HEK293 (cell line): ENCODE results near the gene CNRIP1.
A peak's percentile ranks its signal among the peaks of the same experiment; 100 is the strongest.

Experiments used
- CTCF ChIA-PET: fragments of 350-600 bp; formaldehyde crosslinking; extraction: SDS; loops from one replicate; lab custom pipeline; 2021; ENCODE audit warnings: antibody characterized with exemption; lab: Yijun Ruan, JAX
- POLR2A ChIA-PET: fragments of 300-600 bp; formaldehyde crosslinking; extraction: SDS; loops from one replicate; lab custom pipeline; 2020; ENCODE audit warnings: antibody characterized with exemption, inconsistent platforms; lab: Yijun Ruan, JAX
- H3K27ac ChIP-seq: fragments of 200-500 bp; sonication (Bioruptor generic); 2 replicates; pipeline ENCODE4 v1.5.1; 2014; ENCODE audit warnings: low read depth, low read length, control low read depth, inconsistent platforms; ENCODE audit errors: extremely low read depth
- H3K36me3 ChIP-seq, 2 experiments: fragments of 200-500 bp in 1 of 2; sonication (Bioruptor generic) in 1 of 2; 1 replicate in 1 of 2; 2 replicates in 1 of 2; pipeline ENCODE4 v1.5.1; 2014 to 2017; ENCODE audit warnings: inconsistent platforms in 2 of 2, low read length in 2 of 2; ENCODE audit not compliant: control insufficient read depth in 2 of 2, insufficient read depth in 1 of 2
- H3K4me1 ChIP-seq: fragments of 200-500 bp; sonication (Bioruptor generic); 2 replicates; pipeline ENCODE4 v1.5.1; 2014; ENCODE audit warnings: mild to moderate bottlenecking, low read length, inconsistent platforms; ENCODE audit not compliant: control insufficient read depth, insufficient read depth
- H3K4me3 ChIP-seq: 2 replicates; pipeline ENCODE4 v1.5.1; 2011; ENCODE audit warnings: low read depth, mild to moderate bottlenecking, control low read depth, low read length, moderate library complexity
- H3K9me3 ChIP-seq: fragments of 200-500 bp; sonication (Bioruptor generic); 2 replicates; pipeline ENCODE4 v1.5.1; 2014; ENCODE audit warnings: low read depth, low read length, inconsistent platforms; ENCODE audit not compliant: control insufficient read depth, insufficient read depth
- BCL11B ChIP-seq: fragments of 450-650 bp; formaldehyde crosslinking; IDR thresholded peaks from 2 replicates; pipeline ENCODE4 v1.5.1; 2016; ENCODE audit warnings: low read depth, missing biosample characterization, missing genetic modification characterization
- EGR2 ChIP-seq: fragments of 450-650 bp; formaldehyde crosslinking; IDR thresholded peaks from 2 replicates; pipeline ENCODE4 v1.5.1; 2016; ENCODE audit warnings: low read depth, missing biosample characterization, missing genetic modification characterization
- FEZF1 ChIP-seq: fragments of 450-650 bp; formaldehyde crosslinking; IDR thresholded peaks from 2 replicates; pipeline ENCODE4 v1.5.1; 2016; ENCODE audit warnings: missing biosample characterization, missing genetic modification characterization
- GLIS2 ChIP-seq: fragments of 450-650 bp; formaldehyde crosslinking; IDR thresholded peaks from 2 replicates; pipeline ENCODE4 v1.5.1; 2016; ENCODE audit warnings: missing biosample characterization, missing genetic modification characterization
- IKZF3 ChIP-seq: fragments of 450-650 bp; IDR thresholded peaks from 2 replicates; pipeline ENCODE4 v1.5.0; 2018; ENCODE audit warnings: missing biosample characterization, mild to moderate bottlenecking, missing genetic modification characterization, moderate library complexity
- MYNN ChIP-seq: fragments of 450-650 bp; formaldehyde crosslinking; IDR thresholded peaks from 2 replicates; pipeline ENCODE4 v1.5.1; 2016; ENCODE audit warnings: missing biosample characterization, missing genetic modification characterization, borderline replicate concordance
- PRDM1 ChIP-seq: fragments of 450-650 bp; formaldehyde crosslinking; IDR thresholded peaks from 2 replicates; pipeline ENCODE4; 2016; ENCODE audit warnings: missing biosample characterization, missing genetic modification characterization
- SCRT2 ChIP-seq: fragments of 450-650 bp; formaldehyde crosslinking; IDR thresholded peaks from 2 replicates; pipeline ENCODE4 v1.5.1; 2016; ENCODE audit warnings: missing biosample characterization, missing genetic modification characterization
- ZBTB6 ChIP-seq: fragments of 450-650 bp; formaldehyde crosslinking; IDR thresholded peaks from 2 replicates; pipeline ENCODE4 v1.5.1; 2017; ENCODE audit warnings: missing biosample characterization, missing genetic modification characterization
- ZNF146 ChIP-seq: fragments of 450-650 bp; formaldehyde crosslinking; IDR thresholded peaks from 2 replicates; pipeline ENCODE4 v1.5.1; 2016; ENCODE audit warnings: missing biosample characterization, missing genetic modification characterization
- ZNF157 ChIP-seq: fragments of 450-650 bp; formaldehyde crosslinking; IDR thresholded peaks from 2 replicates; pipeline ENCODE4 v1.5.1; 2016; ENCODE audit warnings: missing biosample characterization, missing genetic modification characterization
- ZNF18 ChIP-seq: fragments of 450-650 bp; formaldehyde crosslinking; IDR thresholded peaks from 2 replicates; pipeline ENCODE4 v1.5.1; 2016; ENCODE audit warnings: missing biosample characterization, missing genetic modification characterization
- ZNF23 ChIP-seq: fragments of 450-650 bp; formaldehyde crosslinking; IDR thresholded peaks from 2 replicates; pipeline ENCODE4 v1.5.1; 2016; ENCODE audit warnings: missing biosample characterization, missing genetic modification characterization, borderline replicate concordance
- ZNF366 ChIP-seq: fragments of 450-650 bp; formaldehyde crosslinking; conservative IDR thresholded peaks from 2 replicates; pipeline ENCODE4 v1.5.1; 2016; ENCODE audit warnings: missing biosample characterization, missing genetic modification characterization
- ZNF473 ChIP-seq: fragments of 450-650 bp; formaldehyde crosslinking; IDR thresholded peaks from 2 replicates; pipeline ENCODE4 v1.5.1; 2017; ENCODE audit warnings: missing biosample characterization, missing genetic modification characterization
- ZNF510 ChIP-seq: fragments of 450-650 bp; formaldehyde crosslinking; IDR thresholded peaks from 2 replicates; pipeline ENCODE4 v1.5.1; 2018; ENCODE audit warnings: mild to moderate bottlenecking, missing genetic modification characterization, missing biosample characterization; ENCODE audit not compliant: insufficient replicate concordance
- ZNF654 ChIP-seq: fragments of 450-650 bp; formaldehyde crosslinking; IDR thresholded peaks from 2 replicates; pipeline ENCODE4 v1.5.1; 2016; ENCODE audit warnings: low read depth, missing biosample characterization, missing genetic modification characterization
- TF ChIP-seq, protein P1 (sequence below): fragments of 450-650 bp; formaldehyde crosslinking; IDR thresholded peaks from 2 replicates; pipeline ENCODE4 v1.5.1; 2016; ENCODE audit warnings: missing biosample characterization, missing genetic modification characterization

The CNRIP1 gene

DNA sequence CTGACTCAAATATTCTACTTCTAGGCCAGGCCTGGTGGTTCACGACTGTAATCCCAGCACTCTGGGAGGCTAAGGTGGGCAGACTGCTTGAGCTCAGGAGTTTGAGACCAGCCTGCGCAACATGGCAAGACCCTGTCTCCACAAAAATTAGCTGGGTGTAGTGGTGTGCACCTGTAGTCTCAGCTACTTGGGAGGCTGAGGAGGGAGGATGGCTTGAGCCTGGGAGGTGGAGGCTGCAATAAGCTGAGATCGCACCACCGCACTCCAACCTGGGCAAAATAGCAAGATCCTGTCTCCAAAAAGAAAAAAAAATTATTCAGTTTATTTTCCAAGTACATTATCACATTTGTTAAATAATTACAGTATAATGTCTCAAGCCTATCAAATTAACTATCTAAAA lies 74.7 kb downstream of the CNRIP1 start:
- Histone ChIP-seq H3K9me3 (no peaks in the 10 kb centered on the region), H3K36me3 (peaks cover 0 to 3% of the 10 kb centered on the region in 2 experiments; a peak in 1 of 3 replicates), H3K27ac (peak overlapping the region; percentile 7; the same call in 1 of the 2 replicates), H3K4me1 (peaks cover 37% of the 10 kb centered on the region), H3K4me3 (no peak overlapping the region)
- TF ChIP-seq, protein P1, sequence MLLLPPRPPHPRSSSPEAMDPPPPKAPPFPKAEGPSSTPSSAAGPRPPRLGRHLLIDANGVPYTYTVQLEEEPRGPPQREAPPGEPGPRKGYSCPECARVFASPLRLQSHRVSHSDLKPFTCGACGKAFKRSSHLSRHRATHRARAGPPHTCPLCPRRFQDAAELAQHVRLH (tag by site-specific recombination) = no peak
- TF ChIP-seq IKZF3 (no peak), ZNF157 (tag by site-specific recombination) (no peak), ZNF146 (tag by site-specific recombination) (no peak), ZNF18 (no peak)
- ChIA-PET POLR2A (no interaction called here), CTCF (interaction anchor here (0.7 to 2.5 kb wide), 7 partner anchors 19 to 123 kb away, joined by 3 to 26 read pairs (median 8); no protein-coding TSS in a partner anchor)

GRCh38 chr2:68244456-68244855 lies 75.3 kb downstream of the CNRIP1 start:
- CTCF ChIA-PET = interaction anchor here (0.7 to 2.5 kb wide), 9 partner anchors 19 to 122 kb away, joined by 3 to 26 read pairs (median 3); no protein-coding TSS in a partner anchor
- Histone ChIP-seq H3K27ac (peak overlapping the region; percentile 7; the same call in 1 of the 2 replicates), H3K4me1 (peaks cover 36% of the 10 kb centered on the region), H3K4me3 (no peak overlapping the region), H3K9me3 (no peaks in the 10 kb centered on the region)
- 0 out of 2 replicates have a peak, but pooled peaks have one; percentile 26 for TF ChIP-seq ZNF366 (tag by site-specific recombination)
- TF ChIP-seq ZBTB6 (tag by site-specific recombination) = no peak
- no peak for TF ChIP-seq BCL11B (tag by site-specific recombination)
- peak; percentile 79 for TF ChIP-seq PRDM1
- no peak for TF ChIP-seq SCRT2 (tag by site-specific recombination)
- no peak for TF ChIP-seq FEZF1
- TF ChIP-seq ZNF510 (tag by site-specific recombination) = no peak
- no peak for TF ChIP-seq ZNF23 (tag by site-specific recombination)
- peak; percentile 55 for TF ChIP-seq ZNF654 (tag by site-specific recombination)
- TF ChIP-seq EGR2 (tag by site-specific recombination) = no peak
- no peak for TF ChIP-seq GLIS2
- no peak for TF ChIP-seq MYNN (tag by site-specific recombination)
- TF ChIP-seq ZNF473 (tag by site-specific recombination) = no peak
- TF ChIP-seq, all 188 proteins: peak for 3
- POLR2A ChIA-PET = no interaction called here
- peaks cover 0 to 3% of the 10 kb centered on the region in 2 experiments; a peak in 1 of 3 replicates for H3K36me3 ChIP-seq
